Measurements from ENCODE around the gene SPSB1.
"Not testable (repeated sequence)": the region's sequence is repeated elsewhere in the genome, so short reads cannot be mapped to it uniquely, and the experiment has no call there.

Gene SPSB1

DNA sequence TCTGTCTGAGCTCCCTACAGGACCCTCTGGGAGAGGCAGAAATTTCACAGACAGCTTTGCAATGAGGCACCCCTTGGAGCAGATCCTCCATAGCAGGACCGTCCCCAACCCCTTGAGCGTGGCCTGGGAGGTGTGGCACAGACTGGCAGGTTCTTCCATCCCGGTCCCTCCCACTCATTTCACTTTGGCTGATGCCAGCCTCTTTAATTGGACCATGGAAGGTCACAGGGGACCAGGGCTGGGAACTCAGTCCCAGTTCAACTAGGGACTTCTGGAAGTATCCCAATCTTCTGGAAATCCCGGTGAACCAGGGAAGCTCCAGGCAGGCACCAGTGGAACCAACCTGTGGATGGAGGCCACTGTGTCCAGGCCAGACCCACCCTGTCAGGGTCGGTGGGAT is 83.7 kb downstream of the SPSB1 start:
- H3K4me1 ChIP-seq: peaks cover 55% of the 10 kb centered on the region
- no peaks in the 10 kb centered on the region for H3K27me3 ChIP-seq
- H3K9me3 ChIP-seq: no peaks in the 10 kb centered on the region
- H3K4me3 ChIP-seq: no peak overlapping the region
- H3K4me2 ChIP-seq: no peak overlapping the region
- no peaks in the 10 kb centered on the region for H3K36me3 ChIP-seq
- H4K20me1 ChIP-seq: no peaks in the 10 kb centered on the region
- no peak overlapping the region for H3K9ac ChIP-seq
- H3K27ac ChIP-seq: no peak overlapping the region
- TF ChIP-seq Cebpa-rat (IDR thresholded peaks at IDR 0.05): no peak

DNA sequence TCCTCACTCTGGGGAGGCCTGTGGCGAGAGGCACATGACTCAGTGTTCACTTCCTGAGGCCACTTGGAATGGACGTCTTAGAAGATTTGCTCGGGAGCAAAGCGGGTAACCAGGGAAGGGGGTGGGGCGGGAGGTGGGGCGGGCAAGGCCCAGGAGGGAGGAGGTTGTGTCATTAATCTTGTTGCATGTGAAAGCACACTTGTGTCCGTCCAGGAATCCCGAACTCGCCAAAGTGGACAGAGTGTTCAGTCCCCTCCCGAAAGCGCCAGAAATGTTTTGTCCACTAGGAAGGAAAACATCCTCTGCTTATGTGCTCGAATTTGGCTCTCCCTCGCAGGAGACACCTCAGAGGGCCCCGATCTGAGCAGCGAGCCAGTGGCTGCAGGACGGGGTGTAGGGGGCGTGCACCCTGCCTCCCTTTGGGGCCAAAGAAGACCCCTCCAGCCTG is 84.2 kb downstream of the SPSB1 start:
- no peak for TF ChIP-seq Cebpa-rat (IDR thresholded peaks at IDR 0.05)
- H3K9me3 ChIP-seq: no peaks in the 10 kb centered on the region
- no peak overlapping the region for H3K9ac ChIP-seq
- peaks cover 50% of the 10 kb centered on the region for H3K4me1 ChIP-seq
- H3K4me3 ChIP-seq: no peak overlapping the region
- no peak overlapping the region for H3K27ac ChIP-seq
- H3K36me3 ChIP-seq: no peaks in the 10 kb centered on the region
- no peaks in the 10 kb centered on the region for H4K20me1 ChIP-seq
- no peak overlapping the region for H3K4me2 ChIP-seq
- no peaks in the 10 kb centered on the region for H3K27me3 ChIP-seq

DNA sequence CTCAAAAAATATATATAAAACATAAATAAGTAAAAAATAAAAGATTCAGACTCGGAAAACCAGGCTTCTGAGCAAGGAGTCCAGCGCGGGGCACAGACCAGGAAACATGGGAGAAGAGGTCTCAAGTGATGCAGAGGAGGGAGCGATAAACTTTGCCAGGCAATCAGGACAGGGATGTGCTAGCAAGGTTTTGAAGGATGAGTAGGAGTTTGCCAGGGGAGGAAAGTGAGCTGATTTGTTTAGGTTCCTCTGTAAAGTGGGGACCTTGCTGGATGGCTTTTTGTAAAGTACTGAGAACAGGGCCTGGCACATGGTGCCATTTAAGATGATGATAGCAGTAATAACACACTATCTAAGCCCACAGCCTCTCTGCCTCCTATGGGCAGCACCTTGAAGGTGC is 86.1 kb downstream of the SPSB1 start:
- Histone ChIP-seq H3K9ac (no peak overlapping the region), H3K4me1 (peaks cover 47% of the 10 kb centered on the region), H3K9me3 (no peaks in the 10 kb centered on the region), H3K4me3 (no peak overlapping the region), H3K4me2 (no peak overlapping the region), H4K20me1 (no peaks in the 10 kb centered on the region), H3K36me3 (no peaks in the 10 kb centered on the region), H3K27me3 (no peaks in the 10 kb centered on the region), H3K27ac (no peak overlapping the region)
- no peak for TF ChIP-seq Cebpa-rat (IDR thresholded peaks at IDR 0.05)

DNA sequence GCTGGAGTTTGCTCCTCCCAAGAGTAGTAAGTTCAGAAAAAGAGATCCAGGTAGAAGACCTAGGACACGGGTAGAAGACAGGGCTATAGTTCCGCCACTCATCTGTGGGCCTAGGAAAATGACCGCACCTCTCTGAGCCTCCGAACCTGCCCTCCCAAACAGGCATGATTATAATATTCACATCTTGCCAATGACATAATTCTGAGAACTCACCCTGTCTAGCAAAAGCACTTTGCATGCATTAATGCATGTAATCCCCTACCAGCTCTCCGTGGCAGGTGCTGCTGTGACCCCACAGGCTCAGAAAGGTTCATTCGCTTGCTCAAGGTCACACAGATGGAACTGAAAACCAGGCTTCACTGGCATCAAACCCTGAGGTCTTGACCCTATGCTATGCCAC is 88.0 kb downstream of the SPSB1 start:
- H3K27me3 ChIP-seq: no peaks in the 10 kb centered on the region
- H3K9ac ChIP-seq: no peak overlapping the region
- H3K4me2 ChIP-seq: no peak overlapping the region
- H4K20me1 ChIP-seq: no peaks in the 10 kb centered on the region
- H3K36me3 ChIP-seq: no peaks in the 10 kb centered on the region
- H3K4me3 ChIP-seq: no peak overlapping the region
- H3K9me3 ChIP-seq: no peaks in the 10 kb centered on the region
- H3K4me1 ChIP-seq: peaks cover 30% of the 10 kb centered on the region
- H3K27ac ChIP-seq: no peak overlapping the region
- TF ChIP-seq Cebpa-rat (IDR thresholded peaks at IDR 0.05): no peak

DNA sequence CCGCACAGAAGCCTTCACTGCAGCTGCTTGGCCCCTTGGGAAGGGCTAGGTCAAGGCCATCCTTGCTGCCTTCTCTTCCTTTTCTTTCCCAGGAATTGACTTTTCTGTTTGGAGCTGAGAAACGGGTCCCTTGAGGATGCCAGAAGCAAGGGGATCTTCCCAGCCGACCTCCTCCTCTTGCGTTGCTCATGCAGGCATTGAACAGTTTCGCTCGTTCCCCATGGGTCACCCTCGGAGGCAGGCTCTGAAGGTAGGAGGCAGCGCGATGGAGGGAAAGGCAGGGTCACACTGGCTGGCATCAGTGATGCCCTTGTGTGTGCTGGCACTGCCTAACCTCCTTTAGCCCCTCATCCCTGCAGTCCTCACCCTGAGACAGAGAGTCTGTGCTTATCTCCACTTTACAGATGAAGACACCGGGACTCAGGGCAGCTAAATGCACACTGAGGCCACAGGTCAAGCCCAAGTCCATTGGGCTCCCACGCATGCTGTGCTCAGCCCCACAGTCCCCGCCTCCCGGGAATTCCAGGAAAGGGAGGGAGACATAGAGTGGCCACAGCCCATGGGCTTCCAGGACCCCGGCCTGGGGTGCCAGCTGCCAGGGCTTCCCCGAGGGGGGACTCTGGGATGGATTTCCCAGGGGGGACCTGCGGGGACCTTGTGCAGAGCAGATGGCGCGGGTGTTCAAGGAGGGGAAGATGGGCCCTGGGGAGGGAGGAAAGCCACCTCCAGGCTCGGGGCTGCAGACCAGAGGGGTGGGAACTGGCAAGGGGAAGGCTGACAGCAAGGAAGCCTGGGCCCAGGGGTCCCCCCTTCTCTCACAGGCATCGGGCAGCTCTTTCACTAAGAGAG is 90.2 kb downstream of the SPSB1 start:
- TF ChIP-seq Cebpa-rat (IDR thresholded peaks at IDR 0.05): no peak
- no peaks in the 10 kb centered on the region for H3K27me3 ChIP-seq

DNA sequence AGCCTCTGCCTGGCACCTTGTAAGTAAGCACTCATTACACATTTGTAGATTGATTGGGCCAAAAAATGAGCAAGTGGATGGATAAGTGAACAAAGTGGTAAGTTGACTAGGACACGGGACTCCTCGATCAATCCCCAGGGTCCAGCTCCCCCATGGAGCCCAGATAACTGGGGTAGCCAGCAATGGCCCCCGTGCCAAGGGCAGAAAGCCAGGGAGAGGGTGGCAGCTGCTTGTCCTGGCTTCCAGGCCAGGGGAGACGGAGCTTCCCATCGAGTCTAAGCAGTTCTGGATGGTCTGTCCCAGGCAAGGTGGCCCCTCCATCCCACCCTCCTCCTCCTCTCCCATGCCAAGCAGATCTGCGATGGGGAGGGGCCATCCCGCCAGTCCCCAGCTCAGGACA is 91.4 kb downstream of the SPSB1 start:
- no peak overlapping the region for H3K27ac ChIP-seq
- no peak overlapping the region for H3K4me3 ChIP-seq
- no peak overlapping the region for H3K9ac ChIP-seq
- no peaks in the 10 kb centered on the region for H3K36me3 ChIP-seq
- H3K4me1 ChIP-seq: peaks cover 33% of the 10 kb centered on the region
- TF ChIP-seq Cebpa-rat (IDR thresholded peaks at IDR 0.05): no peak
- H3K27me3 ChIP-seq: no peaks in the 10 kb centered on the region
- no peaks in the 10 kb centered on the region for H3K9me3 ChIP-seq
- no peak overlapping the region for H3K4me2 ChIP-seq
- H4K20me1 ChIP-seq: no peaks in the 10 kb centered on the region

More for the DNA sequence above, 90.2 kb downstream of the SPSB1 start:
- Histone ChIP-seq H3K4me2 (peak overlapping the region; percentile 40), H3K4me3 (no peak overlapping the region), H3K4me1 (peaks cover 23% of the 10 kb centered on the region), H3K27ac (no peak overlapping the region), H3K36me3 (no peaks in the 10 kb centered on the region), H3K9ac (no peak overlapping the region), H3K9me3 (no peaks in the 10 kb centered on the region), H4K20me1 (no peaks in the 10 kb centered on the region)

DNA sequence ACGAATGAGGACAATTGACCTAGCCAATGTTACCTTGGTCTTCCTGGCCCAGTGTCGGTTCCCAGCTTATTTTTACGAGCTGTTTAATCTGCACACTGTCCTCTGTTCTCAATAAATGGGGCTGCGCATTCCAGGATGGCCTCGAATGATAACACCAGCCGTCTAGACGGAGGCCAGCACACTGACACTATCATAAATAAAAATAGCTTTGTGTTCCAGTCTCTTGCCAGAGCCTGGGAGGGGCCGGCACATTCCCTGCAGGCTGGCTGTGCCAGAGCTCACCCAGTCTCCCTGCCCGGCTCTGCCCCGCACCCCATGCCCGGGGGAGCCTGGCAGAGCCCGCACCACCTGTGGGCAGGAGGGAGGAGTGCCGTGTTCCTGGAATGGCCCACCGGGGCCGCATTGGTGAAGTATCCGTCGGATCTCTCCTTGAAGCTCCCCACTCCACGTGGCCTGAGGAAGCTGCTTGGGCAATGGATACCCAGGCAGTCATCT is 92.1 kb downstream of the SPSB1 start:
- H3K4me1 ChIP-seq: peaks cover 30% of the 10 kb centered on the region
- no peak overlapping the region for H3K4me2 ChIP-seq
- no peak overlapping the region for H3K9ac ChIP-seq
- H4K20me1 ChIP-seq: no peaks in the 10 kb centered on the region
- no peaks in the 10 kb centered on the region for H3K36me3 ChIP-seq
- TF ChIP-seq Cebpa-rat (IDR thresholded peaks at IDR 0.05): no peak
- no peak overlapping the region for H3K27ac ChIP-seq
- no peak overlapping the region for H3K4me3 ChIP-seq
- H3K27me3 ChIP-seq: no peaks in the 10 kb centered on the region
- H3K9me3 ChIP-seq: no peaks in the 10 kb centered on the region

DNA sequence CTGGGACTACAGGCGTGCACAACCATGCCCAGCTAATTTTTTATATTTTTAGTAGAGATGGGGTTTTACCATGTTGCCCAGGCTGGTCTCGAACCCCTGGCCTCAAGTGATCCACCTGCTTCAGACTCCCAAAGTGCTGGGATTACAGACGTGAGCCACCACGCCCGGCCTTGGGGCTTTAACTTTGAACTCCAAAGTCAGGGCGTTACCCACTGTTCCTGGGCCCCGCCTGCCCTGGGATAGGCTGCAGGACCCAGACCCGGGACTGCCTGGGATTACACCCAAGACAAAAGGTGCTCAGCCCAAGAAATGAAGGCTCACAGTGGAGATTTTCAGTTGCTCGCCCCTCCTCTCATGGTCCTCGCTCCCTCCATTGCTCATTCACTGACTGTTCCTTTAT is 92.7 kb downstream of the SPSB1 start:
- not testable (repeated sequence) for H3K4me3 ChIP-seq, H3K36me3 ChIP-seq, H3K9ac ChIP-seq, H3K4me2 ChIP-seq, H3K9me3 ChIP-seq, H4K20me1 ChIP-seq, H3K27me3 ChIP-seq, H3K27ac ChIP-seq
- H3K4me1 ChIP-seq: peaks cover 30% of the 10 kb centered on the region

DNA sequence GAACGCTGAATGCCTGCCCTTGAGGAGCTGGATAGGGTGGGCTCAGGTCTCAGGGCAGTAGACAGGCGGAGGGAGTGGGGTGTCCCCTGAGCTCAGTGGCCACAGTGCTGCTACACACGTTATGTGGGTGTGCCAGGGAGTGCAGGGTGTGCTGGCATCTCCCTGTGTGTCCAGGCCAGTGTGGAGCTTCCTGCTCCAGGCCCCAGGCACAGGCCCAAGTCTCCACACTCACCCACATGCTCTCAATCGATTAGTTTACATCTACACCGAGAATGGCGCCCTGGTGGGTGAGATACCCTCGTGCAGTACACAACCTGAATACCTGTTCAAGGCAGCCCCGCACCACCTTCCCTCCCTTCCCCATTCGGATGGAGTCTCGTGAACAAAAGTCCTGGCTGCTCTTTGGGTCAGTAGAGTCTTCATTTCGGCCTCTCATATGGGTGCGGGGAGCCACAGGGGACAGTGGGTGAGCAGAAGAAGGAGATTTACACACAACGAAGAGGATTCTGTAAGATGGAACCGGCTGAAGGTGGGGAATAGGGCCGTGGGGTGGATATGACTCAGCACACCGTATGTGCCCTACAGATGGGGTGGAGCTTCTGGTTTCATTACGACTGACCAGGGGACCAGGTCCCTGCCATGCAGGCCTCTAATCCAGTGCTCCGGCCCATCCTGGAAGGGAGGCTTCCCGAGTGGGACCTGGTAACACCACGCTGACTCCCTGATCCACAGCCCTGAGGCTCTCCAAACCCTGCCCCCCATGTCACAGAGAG is 93.3 kb downstream of the SPSB1 start:
- Histone ChIP-seq H3K9me3 (no peaks in the 10 kb centered on the region), H3K4me3 (no peak overlapping the region), H3K27ac (no peak overlapping the region), H4K20me1 (no peaks in the 10 kb centered on the region), H3K4me2 (no peak overlapping the region), H3K9ac (no peak overlapping the region), H3K27me3 (no peaks in the 10 kb centered on the region), H3K36me3 (no peaks in the 10 kb centered on the region), H3K4me1 (peaks cover 30% of the 10 kb centered on the region)
- TF ChIP-seq Cebpa-rat (IDR thresholded peaks at IDR 0.05): no peak
